ENCODE measurements around the gene ENDOD1.

ENDOD1 gene

DNA sequence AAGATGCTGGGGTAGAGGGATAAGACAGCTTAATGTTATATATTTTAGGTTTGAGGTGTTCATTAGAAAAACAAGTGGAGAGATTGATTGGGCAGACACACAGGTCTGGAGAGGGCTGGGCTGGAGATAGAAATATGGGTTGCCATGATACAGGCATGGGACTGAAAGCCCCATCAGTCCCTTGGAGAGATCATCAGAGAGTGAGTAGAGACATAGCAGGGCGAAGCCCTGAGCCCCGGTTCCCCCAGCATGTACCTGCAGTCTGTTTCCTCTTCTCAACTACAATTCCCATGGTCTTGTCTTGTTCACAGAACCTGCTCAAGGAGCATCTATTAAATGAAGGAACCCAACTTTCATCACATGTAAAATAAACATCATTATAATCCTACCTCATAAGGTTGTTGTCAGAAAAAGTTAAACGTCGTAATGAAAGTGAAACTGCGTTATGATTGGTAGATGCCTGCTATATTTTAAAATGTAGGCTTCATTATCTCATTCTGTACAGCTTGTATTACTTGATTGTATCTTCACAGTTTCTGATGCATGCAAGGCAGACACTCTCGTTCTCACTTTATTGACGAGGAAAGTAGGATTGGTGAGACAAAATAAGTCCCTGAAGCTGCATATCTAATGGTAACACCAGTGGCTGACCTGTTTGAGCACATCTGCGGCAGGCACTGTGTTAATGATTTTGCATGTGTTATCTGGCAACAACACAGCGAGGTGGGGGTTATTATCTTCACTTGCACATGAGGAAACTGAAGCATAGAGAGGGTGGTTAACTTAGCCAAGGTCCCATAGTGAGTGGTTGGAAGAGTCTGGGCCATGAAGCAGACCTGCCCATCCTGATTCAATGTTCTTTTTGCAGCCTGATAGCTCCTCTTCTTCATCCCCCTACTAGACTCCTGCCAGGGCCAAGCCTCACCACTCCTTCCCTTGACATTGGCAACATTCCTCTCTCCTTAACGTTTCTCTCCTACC lies 63.5 kb downstream of the ENDOD1 start:
- TF ChIP-seq MYC (IDR thresholded peaks at IDR 0.05; ENCODE audit: low read depth, low read length) = no peak
- no peak for TF ChIP-seq MAX (IDR thresholded peaks at IDR 0.05; ENCODE audit: low read depth, low read length)
- no peak for TF ChIP-seq POLR2A (IDR thresholded peaks at IDR 0.05; ENCODE audit: extremely low read depth, insufficient read length)
- no peak for TF ChIP-seq CTCF (IDR thresholded peaks at IDR 0.05; ENCODE audit: low read depth, low read length)
- H3K4me3 ChIP-seq (ENCODE audit: low read depth, low read length) = no peak overlapping the region
- DNase-seq (ENCODE audit: low read depth) = no peak

DNA sequence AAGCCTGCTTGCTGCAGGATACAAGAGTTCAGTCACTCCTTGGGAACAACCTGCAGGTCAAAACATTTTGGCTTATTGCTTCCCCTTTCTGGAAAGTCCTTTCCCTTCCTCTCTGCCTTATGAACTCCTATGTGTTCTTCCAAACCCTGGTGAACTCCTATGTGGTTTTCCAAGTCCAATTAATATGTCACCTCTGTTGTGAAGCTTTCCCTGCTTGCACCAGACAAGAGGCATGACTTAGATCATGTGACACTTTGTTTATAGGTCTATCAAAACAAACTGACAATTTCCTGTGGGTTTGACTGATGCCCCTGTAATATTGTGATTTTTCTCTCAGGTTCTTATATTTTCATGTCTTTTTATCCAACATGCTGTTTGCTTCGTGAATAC lies 64.2 kb downstream of the ENDOD1 start:
- no peak overlapping the region for H3K4me3 ChIP-seq (ENCODE audit: low read depth, low read length)
- DNase-seq (ENCODE audit: low read depth) = no peak
- no peak for TF ChIP-seq POLR2A (IDR thresholded peaks at IDR 0.05; ENCODE audit: extremely low read depth, insufficient read length)
- TF ChIP-seq MAX (IDR thresholded peaks at IDR 0.05; ENCODE audit: low read depth, low read length) = no peak
- TF ChIP-seq CTCF (IDR thresholded peaks at IDR 0.05; ENCODE audit: low read depth, low read length) = no peak
- TF ChIP-seq MYC (IDR thresholded peaks at IDR 0.05; ENCODE audit: low read depth, low read length) = no peak

DNA sequence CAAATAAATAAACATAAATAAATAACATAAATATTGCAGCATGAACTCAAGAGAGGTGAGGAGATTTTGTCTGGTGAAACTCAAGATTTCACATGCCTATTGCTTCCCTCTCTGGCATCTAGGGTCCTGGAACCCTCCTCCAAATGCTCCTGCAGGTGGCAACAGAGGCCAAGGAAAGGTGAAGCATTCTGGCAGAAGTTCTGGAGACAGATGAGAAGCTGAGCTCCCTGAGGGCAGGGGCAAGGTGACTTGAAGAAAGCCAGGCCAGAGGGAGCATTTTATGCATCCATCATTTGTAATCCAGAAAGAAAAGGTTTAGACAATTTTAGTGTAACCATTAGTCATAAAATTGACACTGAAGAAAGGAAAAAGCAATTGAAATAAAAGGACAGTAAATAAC lies 64.9 kb downstream of the ENDOD1 start:
- H3K4me3 ChIP-seq (ENCODE audit: low read depth, low read length) = no peak overlapping the region
- TF ChIP-seq MAX (IDR thresholded peaks at IDR 0.05; ENCODE audit: low read depth, low read length) (peak; percentile 52; the same call in 1 of the 2 replicates), MYC (IDR thresholded peaks at IDR 0.05; ENCODE audit: low read depth, low read length) (peak; percentile 46; the same call in 1 of the 2 replicates), CTCF (IDR thresholded peaks at IDR 0.05; ENCODE audit: low read depth, low read length) (peak; percentile 82), POLR2A (IDR thresholded peaks at IDR 0.05; ENCODE audit: extremely low read depth, insufficient read length) (no peak)
- peak; percentile 83 for DNase-seq (ENCODE audit: low read depth)

GRCh38 chr11:95155385-95155784 lies 65.7 kb downstream of the ENDOD1 start:
- DNase-seq (ENCODE audit: low read depth) = no peak
- TF ChIP-seq MAX (IDR thresholded peaks at IDR 0.05; ENCODE audit: low read depth, low read length) (no peak), CTCF (IDR thresholded peaks at IDR 0.05; ENCODE audit: low read depth, low read length) (no peak), POLR2A (IDR thresholded peaks at IDR 0.05; ENCODE audit: extremely low read depth, insufficient read length) (no peak), MYC (IDR thresholded peaks at IDR 0.05; ENCODE audit: low read depth, low read length) (no peak)
- H3K4me3 ChIP-seq (ENCODE audit: low read depth, low read length) = no peak overlapping the region

DNA sequence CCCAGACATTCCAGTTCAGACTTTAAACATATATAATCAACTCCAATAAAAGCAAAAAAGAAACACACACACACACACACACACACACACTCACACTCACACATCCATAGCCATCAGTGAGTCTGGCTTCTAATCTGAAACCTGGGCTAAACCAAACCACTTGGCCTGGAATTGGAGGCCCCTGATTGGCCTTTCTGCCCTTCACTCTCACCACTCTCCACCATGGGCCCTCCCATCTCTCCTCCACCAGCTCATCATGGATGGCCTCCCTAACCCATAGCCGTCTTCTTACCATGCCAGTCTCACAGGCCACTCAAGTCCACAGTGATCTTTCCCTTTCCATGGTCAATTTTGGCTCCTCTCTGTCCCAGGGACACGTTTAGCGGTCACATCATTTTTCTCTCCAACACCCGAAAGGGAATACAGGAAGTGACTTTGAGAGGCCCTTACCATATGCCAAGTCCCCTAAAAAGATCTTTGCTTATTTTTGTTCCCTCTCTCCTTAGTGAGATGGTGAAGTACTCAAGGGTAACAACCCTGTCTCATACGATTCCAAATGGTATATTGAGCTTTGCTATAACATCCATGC lies 66.6 kb downstream of the ENDOD1 start:
- H3K4me3 ChIP-seq (ENCODE audit: low read depth, low read length) = no peak overlapping the region
- DNase-seq (ENCODE audit: low read depth) = no peak
- no peak for TF ChIP-seq MAX (IDR thresholded peaks at IDR 0.05; ENCODE audit: low read depth, low read length)

All from NB4 (cell line).